ENCODE results near the gene LTBP2.

- TF ChIP-seq ZNF274 (IDR thresholded peaks at IDR 0.05; ENCODE audit: borderline replicate concordance, extremely low read depth, low read length) (no peak), ATF2 (IDR thresholded peaks at IDR 0.05; ENCODE audit: low read length) (no peak), CTCF (IDR thresholded peaks at IDR 0.05; ENCODE audit: control extremely low read depth in 1 of 3, insufficient read depth in 1 of 3, low read depth in 1 of 3, low read length in 3 of 3) (no peak), PHF8 (conservative IDR thresholded peaks at IDR 0.05; ENCODE audit: low read depth, low read length) (no peak)
These were observed 27.1 kb downstream of the LTBP2 start for GRCh38 chr14:74584951-74585350.

All from H1 (cell line).